HL-60 (cell line): ENCODE measurements around the gene MANBA.

Experiments used
- TF ChIP-seq, protein P1 (sequence below): IDR thresholded peaks from one replicate; pipeline ENCODE4 v1.5.1; 2011; ENCODE audit warnings: low read length, control low read depth, inconsistent platforms; ENCODE audit not compliant: insufficient read depth
- TF ChIP-seq, protein P2 (sequence below): IDR thresholded peaks from 2 replicates; pipeline ENCODE4 v1.6.1; 2012; ENCODE audit warnings: low read depth; ENCODE audit not compliant: insufficient replicate concordance

DNA sequence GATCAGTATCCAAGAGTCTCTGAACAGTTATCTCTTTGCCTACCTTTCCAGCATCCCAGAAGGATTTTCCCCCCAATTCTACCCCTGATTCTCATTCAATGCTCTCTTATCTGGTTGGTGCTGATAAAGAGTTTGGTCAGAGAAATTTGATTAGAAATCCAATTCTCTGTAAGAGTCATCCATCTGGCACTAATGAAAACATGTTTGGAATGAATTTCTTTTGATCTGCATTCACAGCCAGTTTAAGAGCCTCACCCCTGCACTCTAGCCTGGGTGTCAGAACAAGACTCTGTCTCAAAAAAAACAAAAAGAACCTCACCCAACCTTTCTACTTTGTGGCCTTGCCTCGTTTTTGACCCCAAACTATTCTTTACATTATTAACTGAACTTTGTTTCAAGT lies 122.1 kb downstream of the MANBA start:
- TF ChIP-seq, protein P1, sequence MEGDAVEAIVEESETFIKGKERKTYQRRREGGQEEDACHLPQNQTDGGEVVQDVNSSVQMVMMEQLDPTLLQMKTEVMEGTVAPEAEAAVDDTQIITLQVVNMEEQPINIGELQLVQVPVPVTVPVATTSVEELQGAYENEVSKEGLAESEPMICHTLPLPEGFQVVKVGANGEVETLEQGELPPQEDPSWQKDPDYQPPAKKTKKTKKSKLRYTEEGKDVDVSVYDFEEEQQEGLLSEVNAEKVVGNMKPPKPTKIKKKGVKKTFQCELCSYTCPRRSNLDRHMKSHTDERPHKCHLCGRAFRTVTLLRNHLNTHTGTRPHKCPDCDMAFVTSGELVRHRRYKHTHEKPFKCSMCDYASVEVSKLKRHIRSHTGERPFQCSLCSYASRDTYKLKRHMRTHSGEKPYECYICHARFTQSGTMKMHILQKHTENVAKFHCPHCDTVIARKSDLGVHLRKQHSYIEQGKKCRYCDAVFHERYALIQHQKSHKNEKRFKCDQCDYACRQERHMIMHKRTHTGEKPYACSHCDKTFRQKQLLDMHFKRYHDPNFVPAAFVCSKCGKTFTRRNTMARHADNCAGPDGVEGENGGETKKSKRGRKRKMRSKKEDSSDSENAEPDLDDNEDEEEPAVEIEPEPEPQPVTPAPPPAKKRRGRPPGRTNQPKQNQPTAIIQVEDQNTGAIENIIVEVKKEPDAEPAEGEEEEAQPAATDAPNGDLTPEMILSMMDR, result no peak
- TF ChIP-seq, protein P2, sequence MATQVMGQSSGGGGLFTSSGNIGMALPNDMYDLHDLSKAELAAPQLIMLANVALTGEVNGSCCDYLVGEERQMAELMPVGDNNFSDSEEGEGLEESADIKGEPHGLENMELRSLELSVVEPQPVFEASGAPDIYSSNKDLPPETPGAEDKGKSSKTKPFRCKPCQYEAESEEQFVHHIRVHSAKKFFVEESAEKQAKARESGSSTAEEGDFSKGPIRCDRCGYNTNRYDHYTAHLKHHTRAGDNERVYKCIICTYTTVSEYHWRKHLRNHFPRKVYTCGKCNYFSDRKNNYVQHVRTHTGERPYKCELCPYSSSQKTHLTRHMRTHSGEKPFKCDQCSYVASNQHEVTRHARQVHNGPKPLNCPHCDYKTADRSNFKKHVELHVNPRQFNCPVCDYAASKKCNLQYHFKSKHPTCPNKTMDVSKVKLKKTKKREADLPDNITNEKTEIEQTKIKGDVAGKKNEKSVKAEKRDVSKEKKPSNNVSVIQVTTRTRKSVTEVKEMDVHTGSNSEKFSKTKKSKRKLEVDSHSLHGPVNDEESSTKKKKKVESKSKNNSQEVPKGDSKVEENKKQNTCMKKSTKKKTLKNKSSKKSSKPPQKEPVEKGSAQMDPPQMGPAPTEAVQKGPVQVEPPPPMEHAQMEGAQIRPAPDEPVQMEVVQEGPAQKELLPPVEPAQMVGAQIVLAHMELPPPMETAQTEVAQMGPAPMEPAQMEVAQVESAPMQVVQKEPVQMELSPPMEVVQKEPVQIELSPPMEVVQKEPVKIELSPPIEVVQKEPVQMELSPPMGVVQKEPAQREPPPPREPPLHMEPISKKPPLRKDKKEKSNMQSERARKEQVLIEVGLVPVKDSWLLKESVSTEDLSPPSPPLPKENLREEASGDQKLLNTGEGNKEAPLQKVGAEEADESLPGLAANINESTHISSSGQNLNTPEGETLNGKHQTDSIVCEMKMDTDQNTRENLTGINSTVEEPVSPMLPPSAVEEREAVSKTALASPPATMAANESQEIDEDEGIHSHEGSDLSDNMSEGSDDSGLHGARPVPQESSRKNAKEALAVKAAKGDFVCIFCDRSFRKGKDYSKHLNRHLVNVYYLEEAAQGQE, result no peak
